Body of pancreas (tissue), 4 donors: Measurements from ENCODE around the gene LILRA5. TPM values are rescaled to one million over a fixed set of nuclear protein-coding genes. Genes with fewer than 3 reads are reported as not detected.
"Not testable (repeated sequence)": the region's sequence is repeated elsewhere in the genome, so short reads cannot be mapped to it uniquely, and the experiment has no call there.

Experiments used
- ATAC-seq: fragments of 150-250 bp; one replicate; pipeline ENCODE4 v1.9.1; 2016
- DNase-seq, 4 donors: peaks; one replicate each; pipeline ENCODE4 v3.0.0-alpha.2; 2019
- H3K27ac ChIP-seq, 4 donors: fragments of 200-600 bp; sonication (generic); 1 replicate in 3 of 4; 2 replicates in 1 of 4; pipeline versions ENCODE4 v1.5.1 to v1.6.1; 2016 to 2019; ENCODE audit warnings: mild to moderate bottlenecking in 1 of 4, mixed read lengths in 1 of 4, moderate library complexity in 1 of 4
- H3K27me3 ChIP-seq, 2 donors: fragments of 200-600 bp; sonication (generic); one replicate each; pipeline ENCODE4 v1.6.0; 2016; ENCODE audit warnings: mild to moderate bottlenecking in 1 of 2
- H3K36me3 ChIP-seq, 2 donors: fragments of 200-600 bp; sonication (generic); replicated peaks in 1 of 2; 2 replicates each; pipeline ENCODE4 v1.5.1; 2016; ENCODE audit warnings: low read depth in 2 of 2; ENCODE audit not compliant: insufficient read depth in 1 of 2
- H3K4me1 ChIP-seq: fragments of 200-600 bp; sonication (generic); one replicate; pipeline ENCODE4 v1.6.0; 2016
- H3K4me3 ChIP-seq, 2 donors: fragments of 200-600 bp; sonication (generic); 1 replicate in 1 of 2; 2 replicates in 1 of 2; pipeline ENCODE4 v1.5.1; 2016 to 2019
- H3K9me3 ChIP-seq, 3 donors: fragments of 200-600 bp; sonication (generic); 1 replicate in 2 of 3; 2 replicates in 1 of 3; pipeline ENCODE4 v1.5.1; 2016
- CTCF ChIP-seq, 7 experiments: fragments of 450-650 bp in 4 of 7; fragments of 200-600 bp in 3 of 7; sonication (generic) in 3 of 7; IDR thresholded peaks; one replicate each; pipeline ENCODE4 v1.5.1; 2016 to 2019; ENCODE audit warnings: antibody characterized with exemption in 7 of 7
- POLR2A ChIP-seq, 3 donors: fragments of 450-650 bp; IDR thresholded peaks; one replicate each; pipeline ENCODE4 v1.6.1; 2016; ENCODE audit warnings: antibody characterized with exemption in 3 of 3, mild to moderate bottlenecking in 2 of 3
- WGBS, 2 donors: methylation state at CpG; one replicate each; pipeline ENCODE4 v1.1.5; 2017; 5-methylcytosine and 5-hydroxymethylcytosine counted together
- intact Hi-C: fragments of 100-400 bp; cut with DNase I; formaldehyde crosslinking; loops from one replicate; pipeline ENCODE4 v1.15.1; 2023
- total RNA-seq, 2 donors: library from RNA; depleted of rRNA; stranded (reverse); fragments of >200 nt; gene quantifications; one replicate each; pipeline ENCODE4 v1.1.0, GENCODE V29; 2016

The LILRA5 gene
- under 1 TPM in 1 of 2 donors, not detected in 1; 0.78 TPM for total RNA-seq

GRCh38 chr19:54312436-54313377 lies at the start of gene LILRA5:
TSS of gene LILRA5 (minus strand) at chr19:54313166. CDS start at chr19:54313019, 147 bp downstream.
- 33 to 53% methylated on average over 12 to 13 of the region's 13 CpGs for WGBS, 2 donors
- Histone ChIP-seq H3K9me3 (no peaks in the 10 kb centered on the region), H3K27ac (no peak within 1 kb of the TSS), H3K4me1 (no peaks in the 10 kb centered on the region), H3K36me3 (no peaks in the 10 kb centered on the region), H3K4me3 (no peak within 1 kb of the TSS), H3K27me3 (no peaks in the 10 kb centered on the region)
- intact Hi-C loops, result no loop called here
- DNase-seq (peak in 2 of 4 donors; percentile 10 to 58), ATAC-seq (no peak)
- TF ChIP-seq POLR2A (IDR thresholded peaks at IDR 0.05), result no peak
- no peak for TF ChIP-seq CTCF (IDR thresholded peaks at IDR 0.05)

GRCh38 chr19:54361680-54362422 lies 48.9 kb upstream of the LILRA5 start:
- H3K9me3 ChIP-seq, ATAC-seq, H3K4me1 ChIP-seq, DNase-seq, H3K36me3 ChIP-seq, intact Hi-C loops, H3K27me3 ChIP-seq, H3K4me3 ChIP-seq: not testable (repeated sequence)
- peak overlapping the region in 1 of 4 donors; percentile 23 for H3K27ac ChIP-seq
- 33 to 38% methylated on average over 7 of the region's 10 CpGs for WGBS, 2 donors

- H3K9me3 ChIP-seq, H3K4me1 ChIP-seq, H3K27ac ChIP-seq, H3K4me3 ChIP-seq, intact Hi-C loops, H3K27me3 ChIP-seq, H3K36me3 ChIP-seq: not testable (repeated sequence)
- DNase-seq (peak; percentile 36 to 53 (median 46)), ATAC-seq (peak; percentile 78)
- 18% methylated on average over 14 of the region's 21 CpGs; no CpG with 5 or more reads in 1 of the 2 donors for WGBS, 2 donors
- TF ChIP-seq CTCF (IDR thresholded peaks at IDR 0.05), result peak in 2 of 7 experiments; percentile 23 to 28
Measured at GRCh38 chr19:54359149-54359820, 46.3 kb upstream of the LILRA5 start.

GRCh38 chr19:54357381-54357780 lies 44.4 kb upstream of the LILRA5 start:
- H3K4me3 ChIP-seq, result no peak overlapping the region
- H3K9me3 ChIP-seq, result no peaks in the 10 kb centered on the region
- intact Hi-C loops, result no loop called here
- TF ChIP-seq POLR2A (IDR thresholded peaks at IDR 0.05) (no peak), CTCF (IDR thresholded peaks at IDR 0.05) (no peak)
- no peaks in the 10 kb centered on the region for H3K36me3 ChIP-seq
- no peaks in the 10 kb centered on the region for H3K4me1 ChIP-seq
- no peaks in the 10 kb centered on the region for H3K27me3 ChIP-seq
- H3K27ac ChIP-seq, result no peak overlapping the region
- WGBS, 2 donors, result 68 to 73% methylated on average over 15 to 16 of the region's 16 CpGs
- ATAC-seq (no peak), DNase-seq (no peak)
